Islet of Langerhans (tissue), 1 donor: ENCODE measurements around the gene CR1.
"Not testable (repeated sequence)": the region's sequence is repeated elsewhere in the genome, so short reads cannot be mapped to it uniquely, and the experiment has no call there.

Source experiments
- FAIRE-seq: peaks from one replicate; lab custom pipeline; 2011; peaks lifted over from hg19 to GRCh38; lab: Jason Lieb, UNC

Gene CR1

DNA sequence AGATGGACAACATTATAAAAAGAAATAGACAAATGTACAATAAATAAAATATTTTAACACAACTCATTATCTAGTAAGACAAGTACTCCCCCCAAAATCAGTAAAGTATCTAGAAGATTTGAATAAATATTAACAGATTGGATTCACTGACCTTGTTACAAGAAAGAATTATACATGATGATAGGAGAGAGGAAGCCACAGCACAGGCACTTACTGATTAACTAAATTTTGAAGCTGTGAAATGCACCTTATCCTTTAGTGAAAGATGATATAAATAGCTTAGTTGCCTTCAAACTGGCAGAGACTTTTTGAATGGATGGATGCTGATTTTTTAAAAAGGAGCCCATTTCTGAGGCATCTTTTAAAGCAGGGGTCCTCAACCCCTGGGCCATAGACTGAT, 8.5 kb downstream of the CR1 start:
- FAIRE-seq = no peak

DNA sequence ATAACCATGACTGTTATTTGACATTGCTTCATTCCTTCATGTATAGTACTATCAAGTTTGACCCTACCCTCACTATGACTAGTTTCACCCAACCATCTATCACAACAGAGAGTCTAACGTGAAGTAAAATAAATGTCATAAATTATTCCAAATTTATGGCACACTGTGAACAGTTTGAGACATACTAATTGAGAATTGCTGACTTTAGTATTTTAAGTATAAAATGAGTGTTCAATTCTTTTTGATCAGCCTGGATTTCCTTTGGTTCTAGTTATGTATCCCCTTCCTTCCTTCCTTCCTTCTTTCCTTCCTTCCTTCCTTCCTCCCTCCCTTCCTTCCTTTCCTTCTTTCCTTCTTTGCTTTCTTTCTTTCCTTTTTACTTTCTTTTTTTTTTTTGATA, 14.5 kb downstream of the CR1 start:
- no peak for FAIRE-seq

- FAIRE-seq = no peak
These were observed 18.9 kb downstream of the CR1 start for GRCh38 chr1:207514890-207515289.

DNA sequence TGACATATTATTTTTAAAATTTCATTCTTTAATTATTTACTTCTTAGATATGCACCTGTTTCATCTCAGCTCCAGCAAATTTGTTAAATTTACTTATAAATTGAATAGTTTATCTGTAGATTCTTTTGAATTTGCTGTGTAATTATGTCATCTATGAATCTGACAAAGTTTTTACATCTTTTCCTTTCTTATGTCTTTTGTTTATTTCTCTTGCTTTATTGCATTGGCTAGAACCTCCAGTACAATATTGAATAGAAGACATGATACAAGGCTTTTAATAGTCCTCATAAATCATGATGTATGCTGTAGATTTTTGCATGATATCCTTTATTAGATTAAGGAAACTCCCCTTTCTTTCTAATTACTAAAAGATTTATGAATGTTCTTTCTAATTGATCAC, 20.8 kb downstream of the CR1 start:
- no peak for FAIRE-seq

DNA sequence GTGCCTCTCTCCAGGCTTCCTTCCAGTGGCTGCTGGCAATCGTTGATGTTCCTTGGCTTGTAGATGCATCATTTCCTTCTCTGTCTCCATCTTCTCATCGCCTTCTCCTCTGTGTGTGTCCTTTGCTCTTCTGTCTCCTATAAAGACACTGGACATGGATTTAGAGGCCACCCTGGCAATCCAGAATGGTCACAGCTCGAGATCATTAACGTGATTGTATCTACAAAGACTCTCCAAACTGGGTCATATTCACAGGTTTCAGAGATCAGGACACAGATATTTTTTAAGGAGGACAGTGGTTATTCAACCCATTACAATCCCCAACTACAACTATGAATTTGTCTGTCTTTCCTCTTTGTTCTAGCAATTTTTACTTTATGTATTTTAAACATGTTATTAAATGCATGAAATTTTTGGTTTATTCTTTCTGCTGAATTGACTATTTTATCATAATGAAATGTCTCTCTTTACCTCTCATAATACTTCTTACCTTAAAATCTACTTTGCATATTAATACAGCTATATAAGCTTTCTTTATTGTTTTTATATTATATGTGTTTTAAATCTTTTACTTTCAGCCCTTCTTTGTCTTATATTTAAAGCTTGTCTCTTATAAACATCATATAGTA, 22.8 kb downstream of the CR1 start:
- FAIRE-seq = no peak

- no peak for FAIRE-seq
These were observed 23.8 kb downstream of the CR1 start for GRCh38 chr1:207519505-207520399.

DNA sequence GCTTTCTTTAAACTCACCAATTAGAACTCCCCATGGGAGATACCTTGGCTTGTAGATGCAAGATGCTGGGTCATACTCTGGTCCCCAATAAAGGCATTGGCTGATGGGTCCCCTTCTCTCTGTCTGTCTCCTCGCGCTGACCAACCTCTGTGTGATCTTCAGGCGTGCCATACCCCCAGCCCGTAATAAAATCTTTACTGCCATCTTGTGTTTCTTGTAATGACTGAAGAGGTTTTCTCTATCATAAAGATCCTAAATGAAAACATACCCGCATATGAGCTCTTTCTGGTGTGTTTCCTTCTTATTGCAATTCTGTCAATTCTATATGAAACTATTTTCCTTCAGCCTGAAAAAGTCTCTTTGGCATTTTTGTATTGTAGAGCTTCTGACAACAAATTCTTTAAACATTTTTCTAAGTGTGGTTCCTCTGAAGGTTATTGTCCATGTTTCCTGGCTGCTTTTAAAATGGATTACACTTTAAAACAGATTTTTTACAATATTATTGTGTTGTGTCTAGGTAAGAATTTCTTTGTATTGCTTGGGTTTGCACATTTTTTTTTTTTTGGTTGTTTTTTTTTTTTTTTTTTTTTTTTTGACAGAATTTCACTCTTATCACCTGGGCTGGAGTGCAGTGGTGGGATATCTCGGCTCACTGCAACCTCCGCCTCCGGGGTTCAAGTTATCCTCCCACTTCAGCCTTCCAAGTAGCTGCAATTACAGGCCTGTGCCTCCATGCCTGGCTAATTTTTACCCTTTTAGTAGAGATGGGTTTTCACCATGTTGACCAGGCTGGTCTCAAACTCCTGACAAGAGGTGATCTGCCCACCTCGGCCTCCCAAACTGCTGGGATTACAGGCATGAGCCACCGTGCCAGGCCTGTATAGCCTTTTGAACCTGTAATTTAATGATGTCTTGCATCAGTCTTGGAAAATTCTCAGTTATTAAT, 24.7 kb downstream of the CR1 start:
- not testable (repeated sequence) for FAIRE-seq

- not testable (repeated sequence) for FAIRE-seq
These were observed 29.3 kb downstream of the CR1 start for GRCh38 chr1:207525239-207525638.

GRCh38 chr1:207528401-207528800, 32.4 kb downstream of the CR1 start:
- not testable (repeated sequence) for FAIRE-seq

- FAIRE-seq = not testable (repeated sequence)
These were observed 40.3 kb downstream of the CR1 start for GRCh38 chr1:207536263-207536662.

GRCh38 chr1:207546677-207547357, 50.9 kb downstream of the CR1 start:
- not testable (repeated sequence) for FAIRE-seq

- FAIRE-seq = not testable (repeated sequence)
These were observed 58.9 kb downstream of the CR1 start for GRCh38 chr1:207554823-207555222.

DNA sequence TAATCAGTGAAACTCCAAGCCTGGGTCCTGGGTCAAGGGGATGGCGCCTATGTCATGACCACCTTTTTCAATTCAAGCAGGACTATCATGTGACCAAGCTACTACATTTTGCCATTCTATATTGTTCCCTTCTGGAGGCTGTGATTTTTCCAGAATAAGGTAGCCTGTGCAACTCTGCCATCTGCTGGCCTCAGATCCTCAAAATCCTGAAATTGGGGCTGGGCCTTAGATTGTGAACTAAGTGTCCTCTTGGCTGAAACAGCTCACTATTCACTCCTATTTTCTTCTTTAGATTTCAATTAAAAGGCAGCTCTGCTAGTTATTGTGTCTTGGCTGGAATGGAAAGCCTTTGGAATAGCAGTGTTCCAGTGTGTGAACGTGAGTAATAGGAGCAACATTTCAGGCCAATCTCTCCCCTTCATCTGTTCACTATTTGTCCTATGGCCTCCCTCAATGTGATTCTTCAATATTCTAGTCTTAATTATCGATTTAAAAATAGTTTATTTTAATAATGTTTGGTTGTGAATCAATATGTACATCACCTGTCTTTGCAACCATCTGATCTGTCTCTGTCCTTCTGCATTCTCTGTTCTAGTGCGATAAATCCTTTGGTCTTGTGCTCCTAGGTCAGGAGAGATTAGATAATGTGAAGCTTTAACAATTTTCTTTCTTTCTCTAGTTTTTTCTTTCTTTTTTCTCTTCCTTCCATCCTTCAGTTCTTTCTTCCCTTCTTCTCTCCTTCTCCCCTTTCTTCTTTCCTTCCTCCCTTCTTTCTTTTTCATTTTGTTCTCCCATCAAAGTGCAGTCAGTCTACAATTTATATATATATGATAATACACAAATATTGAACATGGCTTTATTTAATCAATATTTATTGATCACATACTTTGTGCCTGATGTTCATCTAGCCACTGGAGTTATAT, 69.8 kb downstream of the CR1 start:
- FAIRE-seq = no peak

GRCh38 chr1:207571926-207572325, 76.0 kb downstream of the CR1 start:
- not testable (repeated sequence) for FAIRE-seq

- not testable (repeated sequence) for FAIRE-seq
These were observed 77.1 kb downstream of the CR1 start for GRCh38 chr1:207573074-207573473.

DNA sequence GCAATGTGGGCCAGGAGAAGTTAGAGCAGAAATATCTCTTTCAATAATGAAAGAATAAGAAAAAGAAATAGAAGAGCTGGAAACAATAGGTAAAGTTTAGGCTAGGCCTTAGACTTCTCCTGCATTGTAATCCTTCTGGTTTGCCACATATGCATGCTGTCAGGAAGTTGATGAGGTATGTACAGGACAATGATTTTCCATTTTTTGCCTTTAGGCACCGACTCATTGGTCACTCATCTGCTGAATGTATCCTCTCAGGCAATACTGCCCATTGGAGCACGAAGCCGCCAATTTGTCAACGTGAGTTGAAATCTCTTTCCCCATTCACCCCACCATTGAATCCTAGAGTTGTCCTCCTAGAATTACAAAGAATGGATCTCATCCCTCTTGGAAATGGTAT, 79.4 kb downstream of the CR1 start:
- not testable (repeated sequence) for FAIRE-seq

DNA sequence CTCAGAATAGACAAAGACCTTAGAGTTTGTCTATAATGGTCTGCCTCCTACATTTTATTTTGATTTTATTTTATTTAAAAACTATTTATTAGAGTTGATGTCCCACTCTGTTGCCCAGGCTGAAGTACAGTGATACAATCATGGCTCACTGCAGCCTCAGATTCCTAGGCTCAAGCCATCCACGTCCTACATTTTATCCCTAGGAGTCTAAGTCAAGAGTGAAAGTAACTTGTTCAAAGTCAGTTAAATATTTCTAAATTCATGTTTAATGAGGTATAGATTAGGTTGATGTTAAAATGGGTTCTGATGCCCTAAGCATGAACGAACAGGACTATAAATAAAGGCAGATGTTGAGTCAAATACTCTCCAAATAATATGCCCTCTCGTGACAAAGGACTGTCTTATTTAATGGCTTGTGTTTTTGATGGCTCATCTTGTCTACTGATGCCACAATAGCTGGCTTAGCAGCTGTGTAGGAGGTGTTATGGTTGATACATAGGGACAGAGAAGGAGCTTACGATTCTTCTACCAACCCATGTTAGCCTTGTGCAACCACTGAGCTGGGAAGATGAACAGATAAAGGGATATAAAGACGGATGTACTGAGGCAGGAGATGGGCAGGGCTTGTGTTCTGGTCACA, 83.0 kb downstream of the CR1 start:
- FAIRE-seq = no peak

DNA sequence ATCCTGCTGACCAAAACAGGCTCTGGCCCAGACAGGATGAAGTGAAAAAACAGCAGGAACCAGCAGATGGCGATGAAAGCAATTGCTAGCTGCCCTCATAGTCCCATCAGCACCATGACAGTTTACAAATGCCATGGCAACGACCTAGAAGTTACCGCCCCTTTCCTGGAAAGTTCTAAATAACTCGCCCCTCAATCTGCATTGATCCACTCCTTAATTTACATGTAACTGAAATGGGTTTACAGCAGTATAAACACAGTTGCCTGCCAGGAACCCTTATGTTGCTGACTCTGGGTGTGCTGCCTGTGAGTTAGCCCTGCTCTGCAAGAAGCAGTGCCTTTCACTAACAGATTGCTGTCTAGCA, 83.5 kb downstream of the CR1 start:
- FAIRE-seq = peak; percentile 62

DNA sequence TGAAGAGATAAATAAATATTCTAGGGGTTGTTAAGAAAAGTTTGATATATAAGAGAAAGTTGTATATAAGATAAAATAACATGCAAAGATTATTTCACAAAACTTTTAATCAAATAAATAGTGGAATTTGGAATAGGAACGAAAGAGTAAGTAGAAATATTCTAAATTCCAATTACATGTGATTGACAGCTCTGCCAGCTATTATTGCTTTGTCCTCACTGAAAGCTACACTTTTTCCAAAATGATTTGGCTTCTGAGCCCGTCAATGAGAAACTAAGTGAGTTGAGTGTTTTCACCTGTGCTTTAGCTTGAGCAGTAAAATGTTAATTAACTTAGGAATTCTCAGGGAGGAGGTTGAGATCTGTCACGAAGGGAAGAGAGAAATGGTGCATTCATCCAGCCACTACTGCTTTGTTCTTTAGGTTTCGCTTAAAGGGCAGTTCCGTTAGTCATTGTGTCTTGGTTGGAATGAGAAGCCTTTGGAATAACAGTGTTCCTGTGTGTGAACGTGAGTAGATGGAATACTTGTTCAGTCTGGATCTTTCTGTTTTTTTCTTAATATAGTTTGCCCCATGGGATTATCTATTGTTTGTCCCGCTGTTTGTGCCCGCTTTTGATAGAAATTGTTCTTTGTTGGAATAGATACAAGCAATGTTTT, 85.7 kb downstream of the CR1 start:
- FAIRE-seq = no peak

GRCh38 chr1:207589506-207589905, 93.5 kb downstream of the CR1 start:
- FAIRE-seq = not testable (repeated sequence)
